Naive thymus-derived CD8-positive, alpha-beta T cell (primary cell): ENCODE results near the gene IMPDH2. TPM values are rescaled to one million over a fixed set of nuclear protein-coding genes. Genes with fewer than 3 reads are reported as not detected.

Experiments used
- ATAC-seq, 2 donors: fragments of 150-1000 bp; cut with Tn5 transposase in 1 of 2; sonication (Bioruptor Pico), chemical (Tn5 transposase) in 1 of 2; 1 replicate in 1 of 2; 2 replicates in 1 of 2; pipeline ENCODE4 v1.10.0; 2021; ENCODE audit warnings: mild to moderate bottlenecking in 2 of 2, moderate library complexity in 2 of 2
- POLR2A ChIA-PET: fragments of 350-600 bp; sonication (Branson Sonifier 250); formaldehyde crosslinking; loops from one replicate; lab custom pipeline; 2021; ENCODE audit warnings: antibody characterized with exemption; lab: Charles Lee
- DNase-seq, 10 donors: peaks; one replicate each; pipeline versions ENCODE4 v3.0.0 to v3.0.0-alpha.2; 2020 to 2022
- H3K27ac Mint-ChIP-seq, 10 donors: one replicate each; pipeline ENCODE4 v1.8.0; 2020 to 2022; ENCODE audit warnings: mild to moderate bottlenecking in 10 of 10, mixed read lengths in 10 of 10, moderate library complexity in 4 of 10, inconsistent platforms in 1 of 10
- H3K27me3 Mint-ChIP-seq, 5 donors: one replicate each; pipeline ENCODE4 v1.8.0; 2021 to 2022; ENCODE audit warnings: mixed read lengths in 5 of 5
- H3K36me3 Mint-ChIP-seq, 3 donors: one replicate each; pipeline ENCODE4 v1.8.0; 2020 to 2022; ENCODE audit warnings: mixed read lengths in 3 of 3, mild to moderate bottlenecking in 2 of 3, inconsistent platforms in 1 of 3
- H3K4me1 Mint-ChIP-seq, 4 donors: one replicate each; pipeline ENCODE4 v1.8.0; 2021 to 2022; ENCODE audit warnings: mixed read lengths in 4 of 4
- H3K4me3 Mint-ChIP-seq, 10 donors: one replicate each; pipeline ENCODE4 v1.8.0; 2020 to 2022; ENCODE audit warnings: mild to moderate bottlenecking in 10 of 10, mixed read lengths in 10 of 10, moderate library complexity in 6 of 10, inconsistent platforms in 1 of 10
- H3K9me3 Mint-ChIP-seq, 9 donors: one replicate each; pipeline ENCODE4 v1.8.0; 2020 to 2022; ENCODE audit warnings: mixed read lengths in 9 of 9, mild to moderate bottlenecking in 3 of 9, inconsistent platforms in 1 of 9, moderate library complexity in 1 of 9
- polyA plus RNA-seq, 3 donors: library from polyadenylated mRNA; unstranded; fragments of 300-500 nt; fragmentation: Illumina TruSeq; gene quantifications; one replicate each; pipeline ENCODE4 v1.2.3, GENCODE V29; 2021
- total RNA-seq, 8 experiments: library from RNA in 2 of 8; stranded (reverse) in 2 of 8; gene quantifications; one replicate each; pipeline ENCODE4 v1.2.3 and lab custom pipeline; 2021 to 2026

The IMPDH2 gene
- total and polyA plus RNA-seq, 5 experiments from 2014 or later, result 97.3 to 129 (median 121) TPM

GRCh38 chr3:48989796-48990635 is 39.2 kb downstream of the IMPDH2 start, which contains the start of gene P4HTM:
P4HTM (plus strand) TSS chr3:48990241; CDS start chr3:48990257, 16 bp downstream.
- H3K27ac Mint-ChIP-seq, result peak within 1 kb of the TSS; percentile 90 to 96 (median 94)
- peak within 1 kb of the TSS; percentile 89 to 94 (median 92) for H3K4me3 Mint-ChIP-seq
- no peaks in the 10 kb centered on the region for H3K27me3 Mint-ChIP-seq
- peaks cover 0 to 21% (median 0%) of the 10 kb centered on the region in 3 donors for H3K36me3 Mint-ChIP-seq
- H3K9me3 Mint-ChIP-seq, result no peaks in the 10 kb centered on the region
- peaks cover 21 to 54% (median 46%) of the 10 kb centered on the region in 4 donors for H3K4me1 Mint-ChIP-seq
- DNase-seq, result peak; percentile 51 to 86 (median 62)
- peak; percentile 65 to 69 for ATAC-seq
- POLR2A ChIA-PET, result interaction anchor here (0.6 to 8.6 kb wide), 14 partner anchors 16 to 478 kb away, joined by 3 to 194 read pairs (median 4); partner anchors contain the start of genes ARIH2, DALRD3, IMPDH2 and NDUFAF3

DNA sequence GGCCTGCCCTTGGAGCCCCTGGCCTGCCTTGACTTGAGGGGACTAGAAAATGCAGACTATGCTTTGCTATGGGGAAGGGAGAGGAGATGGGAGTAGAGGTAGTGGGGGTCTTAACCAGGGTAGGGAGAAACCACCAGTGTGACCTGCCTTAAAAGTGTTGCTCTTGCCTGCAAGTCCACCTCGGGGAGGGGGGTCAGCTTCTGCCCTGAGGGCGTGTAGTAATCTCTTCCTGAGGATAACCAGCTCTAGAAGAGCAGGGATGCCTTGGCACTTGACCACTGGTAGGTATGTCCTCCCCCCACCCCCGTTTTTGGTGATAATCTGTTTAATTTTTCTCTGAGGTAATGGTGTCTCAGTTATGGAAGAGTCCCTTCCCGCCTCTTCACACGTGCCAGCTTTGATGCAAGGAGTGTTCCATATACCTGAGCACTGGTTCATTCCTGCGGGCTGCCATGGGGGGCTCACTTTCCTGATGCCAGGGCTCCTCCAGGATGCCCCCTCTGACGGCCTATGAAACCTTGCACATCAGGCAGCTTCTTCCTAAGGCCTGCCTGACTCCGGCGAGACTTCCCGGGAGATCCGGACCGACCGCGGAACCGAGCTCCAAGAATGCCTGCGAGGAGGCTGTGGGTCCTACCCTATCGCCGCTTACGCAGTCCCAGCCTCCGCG is 39.9 kb downstream of the IMPDH2 start:
- Mint-ChIP-seq H3K27ac (peak overlapping the region; percentile 85 to 96 (median 91)), H3K9me3 (no peaks in the 10 kb centered on the region), H3K4me3 (peak overlapping the region; percentile 86 to 94 (median 92)), H3K4me1 (peaks cover 19 to 47% (median 44%) of the 10 kb centered on the region in 4 donors), H3K36me3 (peaks cover 0 to 22% (median 0%) of the 10 kb centered on the region in 3 donors), H3K27me3 (no peaks in the 10 kb centered on the region)
- POLR2A ChIA-PET, result interaction anchor here (0.7 to 8.6 kb wide), 12 partner anchors 16 to 440 kb away, joined by 3 to 194 read pairs (median 6); partner anchors contain the start of genes ARIH2, DALRD3, IMPDH2 and NDUFAF3
- peak; percentile 0 to 1 for ATAC-seq
- peak in 1 of 10 donors; percentile 19 for DNase-seq

DNA sequence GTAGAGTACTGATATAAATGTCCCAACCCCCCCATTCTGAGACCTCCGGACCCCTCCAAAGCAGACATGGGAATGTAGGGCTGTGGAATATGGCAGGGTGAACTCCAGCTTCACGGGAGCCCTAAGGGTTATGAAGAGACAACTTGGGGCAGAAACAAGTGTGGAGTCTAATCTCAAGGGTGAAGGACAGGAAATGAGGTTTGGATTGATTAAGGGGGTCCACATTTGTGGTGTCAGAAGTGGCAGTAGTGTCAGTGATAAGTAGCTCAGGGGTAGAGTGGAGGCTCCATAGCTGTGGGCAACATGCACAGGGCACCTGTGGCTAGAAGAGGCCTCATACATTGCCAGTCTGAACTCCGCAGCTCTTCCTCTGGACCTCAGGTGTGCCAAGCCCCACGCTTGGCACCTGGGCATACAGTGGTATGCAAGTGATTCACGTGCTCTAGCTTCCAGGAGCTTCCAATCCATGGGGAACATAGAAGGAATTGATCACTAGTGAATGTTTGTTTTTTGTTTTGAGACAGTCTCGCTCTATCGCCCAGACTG is 43.3 kb downstream of the IMPDH2 start:
- ATAC-seq, result no peak
- no peak for DNase-seq
- H3K4me1 Mint-ChIP-seq, result peaks cover 12 to 23% (median 21%) of the 10 kb centered on the region in 4 donors
- H3K4me3 Mint-ChIP-seq, result no peak overlapping the region
- no peaks in the 10 kb centered on the region for H3K27me3 Mint-ChIP-seq
- H3K27ac Mint-ChIP-seq, result peak overlapping the region in 5 of 10 donors; percentile 27 to 87 (median 46)
- peaks cover 0 to 49% (median 0%) of the 10 kb centered on the region in 3 donors for H3K36me3 Mint-ChIP-seq
- no peaks in the 10 kb centered on the region for H3K9me3 Mint-ChIP-seq
- POLR2A ChIA-PET, result interaction anchor here (0.5 to 8.6 kb wide), 4 partner anchors 39 to 498 kb away, joined by 3 to 194 read pairs (median 6); partner anchors contain the start of genes IMPDH2 and NDUFAF3

DNA sequence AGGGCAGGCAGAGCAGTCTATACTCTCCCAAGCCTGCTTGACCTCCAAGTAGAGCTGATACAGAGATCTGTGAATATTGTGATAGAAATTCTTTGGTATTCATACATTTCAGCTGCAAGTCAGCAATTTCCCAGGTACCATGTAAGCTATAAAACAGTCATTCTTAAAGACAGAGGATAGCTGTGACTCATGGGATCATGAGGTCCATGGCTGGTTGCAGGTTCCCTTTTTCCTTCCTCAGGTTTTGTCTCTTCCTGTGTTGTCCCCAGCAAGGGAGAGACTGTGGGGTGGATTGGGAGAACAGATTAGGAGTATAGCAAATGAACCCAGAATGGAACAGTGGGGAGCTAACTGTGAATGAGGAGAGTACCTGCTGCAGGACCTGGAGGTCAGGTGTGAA is 44.5 kb downstream of the IMPDH2 start:
- DNase-seq (no peak), ATAC-seq (no peak)
- POLR2A ChIA-PET, result interaction anchor here (8.6 kb wide), 1 partner anchor 40 kb away, joined by 194 read pairs; the partner anchor contains the start of genes IMPDH2 and NDUFAF3
- Mint-ChIP-seq H3K4me1 (peaks cover 12 to 18% (median 17%) of the 10 kb centered on the region in 4 donors), H3K36me3 (peaks cover 0 to 60% (median 0%) of the 10 kb centered on the region in 3 donors), H3K27ac (peak overlapping the region in 2 of 10 donors; percentile 49 to 78), H3K4me3 (no peak overlapping the region), H3K27me3 (no peaks in the 10 kb centered on the region), H3K9me3 (no peaks in the 10 kb centered on the region)

- no peaks in the 10 kb centered on the region for H3K27me3 Mint-ChIP-seq
- no peak overlapping the region for H3K4me3 Mint-ChIP-seq
- no peak for DNase-seq
- H3K27ac Mint-ChIP-seq, result peak overlapping the region in 4 of 10 donors; percentile 3 to 70 (median 30)
- H3K36me3 Mint-ChIP-seq, result peaks cover 0 to 74% (median 5%) of the 10 kb centered on the region in 3 donors
- no peaks in the 10 kb centered on the region for H3K9me3 Mint-ChIP-seq
- POLR2A ChIA-PET, result no interaction called here
- ATAC-seq, result no peak
- peaks cover 6 to 9% (median 7%) of the 10 kb centered on the region in 4 donors for H3K4me1 Mint-ChIP-seq
Observed at GRCh38 chr3:48983096-48983495, 46.1 kb downstream of the IMPDH2 start.

- Mint-ChIP-seq H3K4me3 (no peak overlapping the region), H3K9me3 (no peaks in the 10 kb centered on the region), H3K36me3 (peaks cover 0 to 78% (median 7%) of the 10 kb centered on the region in 3 donors), H3K27me3 (no peaks in the 10 kb centered on the region), H3K27ac (peak overlapping the region in 3 of 10 donors; percentile 51 to 70 (median 60)), H3K4me1 (peaks cover 2 to 6% (median 3%) of the 10 kb centered on the region in 4 donors)
- ATAC-seq, result no peak
- DNase-seq, result no peak
- POLR2A ChIA-PET, result interaction anchor here (0.5 kb wide), 1 partner anchor 212 kb away, joined by 4 read pairs; no protein-coding TSS in a partner anchor
Observed at GRCh38 chr3:48982686-48983085, 46.5 kb downstream of the IMPDH2 start.

- POLR2A ChIA-PET, result no interaction called here
- no peaks in the 10 kb centered on the region for H3K9me3 Mint-ChIP-seq
- H3K4me3 Mint-ChIP-seq, result no peak overlapping the region
- no peak for DNase-seq
- H3K27ac Mint-ChIP-seq, result peak overlapping the region in 3 of 10 donors; percentile 51 to 80 (median 60)
- H3K27me3 Mint-ChIP-seq, result no peaks in the 10 kb centered on the region
- peaks cover 0 to 4% (median under 1%) of the 10 kb centered on the region in 4 donors for H3K4me1 Mint-ChIP-seq
- no peak for ATAC-seq
- peaks cover 0 to 81% (median 7%) of the 10 kb centered on the region in 3 donors for H3K36me3 Mint-ChIP-seq
Observed at GRCh38 chr3:48982016-48982415, 47.2 kb downstream of the IMPDH2 start.

DNA sequence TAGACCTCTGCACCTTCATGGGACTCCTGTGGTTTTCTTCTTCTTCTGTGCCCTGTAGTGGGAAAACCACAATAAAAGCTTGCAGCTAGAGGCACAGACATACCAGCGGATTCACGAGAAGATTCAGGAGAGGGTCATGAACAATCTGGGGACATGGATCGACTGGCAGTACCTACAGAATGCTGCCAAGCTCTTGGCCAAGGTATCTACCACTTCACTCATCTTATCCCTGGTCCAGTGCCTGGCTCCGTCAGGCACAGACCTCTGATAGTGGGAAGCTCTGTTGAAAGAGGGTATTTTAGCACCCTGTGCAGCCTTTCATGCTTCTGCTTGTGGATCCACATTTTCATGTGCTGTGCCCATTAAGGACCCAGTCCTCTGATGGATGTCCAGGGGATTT is 48.9 kb downstream of the IMPDH2 start:
- peaks cover 0 to 88% (median 11%) of the 10 kb centered on the region in 3 donors for H3K36me3 Mint-ChIP-seq
- peak overlapping the region in 1 of 10 donors; percentile 72 for H3K27ac Mint-ChIP-seq
- ATAC-seq (no peak), DNase-seq (no peak)
- no peaks in the 10 kb centered on the region for H3K9me3 Mint-ChIP-seq
- no peaks in the 10 kb centered on the region for H3K27me3 Mint-ChIP-seq
- H3K4me1 Mint-ChIP-seq, result peaks cover 0 to 2% (median 0%) of the 10 kb centered on the region in 4 donors
- no peak overlapping the region for H3K4me3 Mint-ChIP-seq
- POLR2A ChIA-PET, result interaction anchor here (0.6 kb wide), 1 partner anchor 252 kb away, joined by 5 read pairs; no protein-coding TSS in a partner anchor

- H3K4me1 Mint-ChIP-seq, result peaks cover 0 to 2% (median 0%) of the 10 kb centered on the region in 4 donors
- DNase-seq (no peak), ATAC-seq (no peak)
- H3K27me3 Mint-ChIP-seq, result no peaks in the 10 kb centered on the region
- no peaks in the 10 kb centered on the region for H3K9me3 Mint-ChIP-seq
- POLR2A ChIA-PET, result no interaction called here
- peaks cover 0 to 88% (median 19%) of the 10 kb centered on the region in 3 donors for H3K36me3 Mint-ChIP-seq
- no peak overlapping the region for H3K4me3 Mint-ChIP-seq
- peak overlapping the region in 2 of 10 donors; percentile 18 to 68 for H3K27ac Mint-ChIP-seq
Observed at GRCh38 chr3:48979451-48979850, 49.7 kb downstream of the IMPDH2 start.
